Testis (tissue), 2 donors: ENCODE results near the gene THEMIS2.

ENCODE experiments used
- CTCF ChIP-seq, 3 experiments: fragments of 450-650 bp in 2 of 3; fragments of 200-600 bp in 1 of 3; sonication (generic) in 1 of 3; IDR thresholded peaks; one replicate each; pipeline ENCODE4 v1.5.1; 2016 to 2019; ENCODE audit warnings: antibody characterized with exemption in 3 of 3, mild to moderate bottlenecking in 2 of 3, moderate library complexity in 1 of 3
- POLR2A ChIP-seq: fragments of 450-650 bp; IDR thresholded peaks from one replicate; pipeline ENCODE4 v1.6.1; 2017; ENCODE audit warnings: antibody characterized with exemption, mild to moderate bottlenecking, moderate library complexity

DNA sequence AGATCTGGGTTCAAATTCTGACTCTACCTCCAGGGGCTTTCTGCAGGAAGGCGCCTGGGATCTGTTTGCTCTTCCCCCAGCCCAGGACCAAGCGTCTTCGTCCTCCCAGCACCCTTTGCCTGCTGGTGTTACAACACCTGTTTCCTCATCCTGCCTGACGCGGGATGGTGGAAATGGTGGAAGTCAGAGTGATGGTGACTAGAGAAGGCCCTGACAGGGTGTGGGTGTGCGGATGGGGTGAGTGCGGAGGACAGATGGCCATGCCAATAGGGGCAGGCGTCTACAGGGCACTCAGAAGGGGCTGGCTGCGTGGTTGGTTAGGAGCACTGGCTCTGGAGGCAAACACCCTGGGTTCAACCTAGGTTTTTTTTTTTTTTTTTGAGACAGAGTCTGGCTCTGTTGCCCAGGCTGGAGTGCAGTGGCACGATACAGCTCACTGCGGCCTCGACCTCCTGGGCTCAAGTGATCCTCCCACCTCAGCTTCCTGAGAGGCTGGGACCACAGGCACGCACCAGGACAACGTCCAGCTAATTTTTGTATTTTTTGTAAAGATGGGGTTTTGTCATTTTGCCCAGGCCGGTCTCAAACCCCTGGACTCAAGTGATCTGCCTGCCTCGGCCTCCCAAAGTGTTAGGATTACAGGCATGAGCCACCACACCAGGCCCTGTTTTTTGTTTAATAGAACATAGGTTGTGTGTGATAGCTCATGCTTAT, 1.5 kb downstream of the THEMIS2 start:
- TF ChIP-seq CTCF (IDR thresholded peaks at IDR 0.05) (no peak), POLR2A (no peak)
